Dedifferentiated amniotic fluid mesenchymal stem cell (primary cell): ENCODE measurements around the gene NPM3.

Source experiments
- DNase-seq: peaks from one replicate; pipeline ENCODE4 v3.0.0-alpha.2; 2016; ENCODE audit errors: extremely low spot score

NPM3 gene

GRCh38 chr10:101774589-101775272, 8.5 kb downstream of the NPM3 start:
- DNase-seq: no peak

- DNase-seq: no peak
These were observed 9.2 kb downstream of the NPM3 start for GRCh38 chr10:101773923-101774588.

DNA sequence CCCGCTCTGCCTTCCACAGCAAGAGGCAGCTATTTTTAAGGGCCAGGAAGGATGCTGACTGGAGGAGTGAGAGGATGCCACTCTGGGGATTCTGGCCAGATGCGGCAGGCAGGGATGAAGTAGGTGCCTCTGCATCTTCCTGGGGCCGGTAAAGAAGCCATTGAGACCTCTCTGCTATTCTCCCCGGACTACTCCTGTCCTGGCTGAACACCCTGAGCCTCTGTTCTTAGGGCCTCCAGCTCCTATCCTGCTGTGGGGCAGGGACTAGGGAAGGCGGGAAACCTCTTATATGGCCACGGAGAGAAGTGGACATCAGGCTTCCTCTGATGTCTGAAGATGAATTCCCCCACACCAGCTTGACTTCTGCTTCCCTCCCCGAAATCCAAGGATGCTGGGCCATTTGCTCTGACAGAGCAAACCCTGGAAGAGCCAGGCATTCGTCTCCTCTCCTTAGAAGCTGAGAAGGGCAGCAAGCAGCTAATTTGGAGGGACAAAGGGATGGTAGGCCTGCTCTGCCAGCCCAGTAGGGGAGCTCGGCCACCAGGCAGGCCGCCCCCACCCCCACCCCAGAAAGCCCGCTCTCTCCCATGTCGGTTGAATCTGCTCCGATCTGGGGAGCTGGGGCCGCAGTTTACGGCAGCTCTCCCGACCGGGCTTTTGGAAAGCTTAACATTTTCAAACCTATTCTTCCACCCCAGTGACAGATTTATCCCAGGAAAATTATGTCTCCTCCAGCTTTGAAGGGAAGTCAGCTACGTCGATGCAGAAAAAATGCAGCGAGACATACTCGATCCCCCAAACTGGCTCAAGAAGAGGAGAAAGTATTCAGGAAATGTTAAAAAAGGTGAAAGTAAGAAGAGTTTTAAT, 10.1 kb downstream of the NPM3 start:
- DNase-seq: no peak

GRCh38 chr10:101772017-101772894, 11.0 kb downstream of the NPM3 start:
- DNase-seq: no peak

DNA sequence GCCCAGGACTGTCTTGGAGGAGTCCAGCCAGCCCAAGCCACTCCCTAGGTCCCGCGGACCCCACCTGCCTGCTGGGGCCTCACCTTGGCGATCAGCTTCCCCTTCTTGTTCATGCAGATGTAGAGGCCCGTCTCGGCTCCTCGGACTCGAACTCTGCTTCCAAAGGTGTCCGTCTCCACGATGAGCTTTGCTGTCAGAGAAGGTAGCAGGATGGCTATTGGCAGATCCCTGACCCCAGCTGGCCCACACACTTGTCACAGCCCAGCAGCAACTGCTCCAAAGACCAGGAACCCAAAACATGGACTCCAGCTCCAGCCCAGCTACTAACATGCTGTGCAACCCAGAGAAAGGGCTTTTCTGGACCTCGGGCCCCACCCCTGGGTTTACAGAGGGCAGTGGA, 11.9 kb downstream of the NPM3 start:
- no peak for DNase-seq

GRCh38 chr10:101770331-101771215, 12.7 kb downstream of the NPM3 start:
- DNase-seq: no peak

- DNase-seq: no peak
These were observed 13.6 kb downstream of the NPM3 start for GRCh38 chr10:101769541-101770180.

GRCh38 chr10:101768791-101769170, 14.5 kb downstream of the NPM3 start:
- no peak for DNase-seq

DNA sequence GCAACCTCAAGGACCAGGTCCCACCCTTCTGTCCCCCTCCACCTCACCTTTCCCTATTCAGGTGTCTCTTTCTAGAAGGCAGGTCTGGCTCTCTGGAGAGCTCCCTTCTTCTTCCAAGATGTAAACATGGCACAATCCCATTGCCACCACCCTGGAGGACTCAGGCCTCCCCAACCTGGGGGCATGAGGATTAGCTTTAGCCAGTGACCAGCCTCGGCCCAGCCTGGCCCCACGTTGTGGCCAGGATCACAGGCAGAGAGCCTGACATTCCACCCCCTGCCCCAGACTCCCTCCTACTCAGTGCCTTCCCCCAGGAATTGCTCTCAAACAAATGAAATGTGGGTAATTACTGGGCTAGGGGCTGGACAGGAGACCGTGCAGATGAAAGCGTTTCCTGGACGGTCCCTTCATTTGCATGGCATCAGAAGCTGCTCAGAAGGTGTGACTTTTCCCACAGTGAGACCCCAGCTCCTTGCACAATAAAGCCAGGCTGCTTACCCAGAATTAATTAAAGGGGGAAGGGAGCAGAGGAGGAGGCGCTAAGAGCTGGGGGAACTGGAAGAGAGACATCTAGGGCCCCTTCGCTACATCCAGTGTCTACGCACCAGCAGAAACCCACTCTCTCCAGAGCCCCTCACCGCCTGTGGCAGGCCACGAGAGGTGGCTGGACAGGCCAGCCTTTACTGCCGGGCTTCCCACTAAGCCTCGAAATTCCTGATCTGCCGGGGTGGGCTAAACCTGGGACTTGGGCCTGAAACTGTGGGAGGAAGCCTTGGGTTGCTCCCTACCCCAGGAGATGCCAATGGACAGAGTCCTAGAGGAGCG, 15.1 kb downstream of the NPM3 start:
- no peak for DNase-seq

DNA sequence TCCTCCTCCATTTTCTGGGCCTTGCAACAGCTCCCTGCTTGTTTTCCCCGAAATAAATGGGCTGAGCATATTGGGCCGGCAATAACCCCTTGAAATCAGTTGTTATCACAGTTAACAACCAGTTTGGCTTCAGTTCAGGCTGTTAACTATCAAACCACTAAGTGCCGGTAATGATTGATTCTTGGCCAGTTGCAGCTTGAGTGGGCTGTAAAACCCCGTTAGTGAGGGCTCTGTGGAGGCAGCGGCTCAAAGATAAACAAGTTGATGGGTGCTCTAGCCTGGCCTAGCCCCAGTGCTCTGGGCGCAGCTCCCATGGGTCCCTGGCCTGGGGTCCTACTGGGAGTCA, 15.7 kb downstream of the NPM3 start:
- DNase-seq: no peak

DNA sequence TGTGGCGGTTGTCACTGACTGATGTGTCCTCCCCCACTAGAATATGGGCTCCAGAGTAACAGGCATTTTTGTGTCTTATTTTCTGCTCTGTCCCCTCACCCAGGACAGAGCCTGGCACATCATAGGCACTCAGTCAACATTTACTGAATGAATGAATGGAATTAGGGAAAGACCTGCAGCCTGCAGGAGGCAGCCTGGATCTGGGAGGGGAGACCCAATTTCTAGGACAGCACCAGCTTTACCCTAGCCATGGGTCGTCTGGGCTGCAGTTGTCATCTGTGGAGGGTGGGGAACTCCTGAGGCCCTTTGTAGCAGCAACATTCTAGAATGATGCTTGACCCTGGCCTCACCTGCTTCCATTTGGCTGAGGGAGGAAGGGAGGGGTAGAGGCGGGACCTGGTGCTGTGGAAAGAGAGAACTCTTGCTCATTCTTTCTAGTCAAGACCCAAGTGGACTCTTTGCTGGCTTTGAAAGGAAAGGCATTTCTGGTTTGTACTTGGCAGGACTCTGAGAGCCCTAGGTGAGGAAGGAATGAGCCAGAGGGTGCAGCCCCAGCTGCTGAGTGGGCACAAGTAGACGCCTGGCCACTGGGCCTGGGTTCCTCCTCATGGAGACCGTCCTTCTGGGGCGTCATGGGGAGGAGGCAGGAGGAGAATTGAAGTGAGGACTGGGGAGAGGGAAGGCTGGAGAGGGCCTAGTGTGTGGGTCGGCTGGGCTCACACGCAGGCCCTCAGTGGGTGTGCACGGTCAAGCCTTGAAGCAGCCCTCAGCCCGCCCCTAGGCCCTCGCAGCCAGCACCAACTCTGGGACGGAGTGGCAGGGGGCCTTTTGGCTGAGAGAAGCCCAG, 16.3 kb downstream of the NPM3 start:
- no peak for DNase-seq

DNA sequence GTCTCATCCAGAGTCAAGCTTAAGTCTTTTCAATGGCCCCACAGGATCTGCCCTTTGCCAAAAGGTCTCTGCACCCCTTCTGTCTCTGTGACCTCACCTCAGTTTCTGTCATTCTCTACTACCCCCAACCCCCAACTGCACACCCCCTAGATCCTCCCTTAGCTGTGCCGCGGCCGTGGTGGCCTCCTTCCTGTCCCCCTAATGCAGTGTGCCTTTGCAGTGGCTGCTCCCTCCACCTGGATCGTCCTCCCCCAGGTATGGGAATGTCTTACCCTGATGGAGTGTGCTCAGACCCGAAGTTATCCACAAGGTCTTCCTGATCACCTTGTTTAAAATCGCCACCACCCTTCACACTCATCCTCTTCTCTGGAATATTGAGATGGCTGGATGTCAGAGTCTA, 16.9 kb downstream of the NPM3 start:
- DNase-seq: no peak

- no peak for DNase-seq
These were observed 20.0 kb downstream of the NPM3 start for GRCh38 chr10:101763141-101763846.

GRCh38 chr10:101762736-101763135, 20.5 kb downstream of the NPM3 start:
- no peak for DNase-seq

GRCh38 chr10:101761226-101761625, 22.0 kb downstream of the NPM3 start:
- no peak for DNase-seq

- DNase-seq: no peak
These were observed 22.7 kb downstream of the NPM3 start for GRCh38 chr10:101760510-101760909.

DNA sequence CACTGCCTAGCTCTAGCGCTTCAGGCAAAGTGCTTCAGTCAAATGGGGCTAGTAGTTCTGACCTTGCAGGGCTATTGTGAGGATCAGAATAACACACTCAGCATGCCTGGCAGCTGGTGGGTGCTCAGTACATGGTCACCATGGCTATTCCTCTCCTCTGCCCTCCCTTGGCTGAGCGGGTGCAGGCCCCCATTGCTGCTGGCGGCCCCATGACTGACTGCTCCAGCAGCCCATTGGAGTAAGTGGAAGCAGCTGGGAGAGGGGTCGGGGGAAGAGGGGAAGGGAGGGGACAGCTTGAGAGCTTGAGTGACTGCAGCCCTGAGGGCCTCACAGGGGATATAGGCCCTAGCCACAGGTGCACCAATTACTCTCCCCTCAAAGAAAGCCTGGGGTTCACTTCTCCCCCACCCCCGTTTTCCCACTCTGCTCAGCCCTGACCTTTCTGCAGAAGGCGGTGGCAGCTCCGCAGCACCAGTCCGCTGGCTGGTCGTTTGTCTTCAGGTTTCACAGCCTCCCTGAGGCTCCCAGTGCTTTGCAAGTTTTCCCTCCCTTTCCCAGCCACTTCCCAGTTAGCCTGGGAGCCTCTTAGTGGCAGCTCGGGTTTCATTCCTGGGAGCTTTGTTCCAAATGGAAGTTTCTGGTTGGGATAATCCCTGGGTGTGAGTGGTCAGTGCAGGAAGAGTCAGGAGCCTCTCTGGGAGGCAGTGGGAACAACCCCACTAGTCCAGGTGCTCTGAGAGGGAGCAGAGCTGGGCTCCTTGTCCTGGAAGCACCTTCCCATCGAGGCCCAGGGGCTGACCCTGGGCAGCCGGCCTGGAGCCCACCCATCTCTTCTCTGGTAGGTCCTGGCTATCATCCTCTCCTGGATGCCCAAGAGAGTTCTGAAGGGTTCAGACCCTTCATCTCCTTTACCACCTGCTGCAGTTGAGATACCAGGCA, 23.7 kb downstream of the NPM3 start:
- DNase-seq: no peak
